A549 treated with DMSO at 1 μM for 4 hours (cell line): ENCODE measurements around the gene RTN1. TPM values are rescaled to one million over a fixed set of nuclear protein-coding genes. Genes with fewer than 3 reads are reported as not detected.

Experiments
- total RNA-seq: library from RNA; stranded (reverse); fragments of 200-300 nt; extraction: Qiagen RNA extraction; gene quantifications from 5 replicates; pipeline ENCODE4 v1.2.3, GENCODE V29; 2022; ENCODE audit warnings: low read depth

The RTN1 gene, protein sequence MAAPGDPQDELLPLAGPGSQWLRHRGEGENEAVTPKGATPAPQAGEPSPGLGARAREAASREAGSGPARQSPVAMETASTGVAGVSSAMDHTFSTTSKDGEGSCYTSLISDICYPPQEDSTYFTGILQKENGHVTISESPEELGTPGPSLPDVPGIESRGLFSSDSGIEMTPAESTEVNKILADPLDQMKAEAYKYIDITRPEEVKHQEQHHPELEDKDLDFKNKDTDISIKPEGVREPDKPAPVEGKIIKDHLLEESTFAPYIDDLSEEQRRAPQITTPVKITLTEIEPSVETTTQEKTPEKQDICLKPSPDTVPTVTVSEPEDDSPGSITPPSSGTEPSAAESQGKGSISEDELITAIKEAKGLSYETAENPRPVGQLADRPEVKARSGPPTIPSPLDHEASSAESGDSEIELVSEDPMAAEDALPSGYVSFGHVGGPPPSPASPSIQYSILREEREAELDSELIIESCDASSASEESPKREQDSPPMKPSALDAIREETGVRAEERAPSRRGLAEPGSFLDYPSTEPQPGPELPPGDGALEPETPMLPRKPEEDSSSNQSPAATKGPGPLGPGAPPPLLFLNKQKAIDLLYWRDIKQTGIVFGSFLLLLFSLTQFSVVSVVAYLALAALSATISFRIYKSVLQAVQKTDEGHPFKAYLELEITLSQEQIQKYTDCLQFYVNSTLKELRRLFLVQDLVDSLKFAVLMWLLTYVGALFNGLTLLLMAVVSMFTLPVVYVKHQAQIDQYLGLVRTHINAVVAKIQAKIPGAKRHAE
- total RNA-seq: not detected in 5 replicates

DNA sequence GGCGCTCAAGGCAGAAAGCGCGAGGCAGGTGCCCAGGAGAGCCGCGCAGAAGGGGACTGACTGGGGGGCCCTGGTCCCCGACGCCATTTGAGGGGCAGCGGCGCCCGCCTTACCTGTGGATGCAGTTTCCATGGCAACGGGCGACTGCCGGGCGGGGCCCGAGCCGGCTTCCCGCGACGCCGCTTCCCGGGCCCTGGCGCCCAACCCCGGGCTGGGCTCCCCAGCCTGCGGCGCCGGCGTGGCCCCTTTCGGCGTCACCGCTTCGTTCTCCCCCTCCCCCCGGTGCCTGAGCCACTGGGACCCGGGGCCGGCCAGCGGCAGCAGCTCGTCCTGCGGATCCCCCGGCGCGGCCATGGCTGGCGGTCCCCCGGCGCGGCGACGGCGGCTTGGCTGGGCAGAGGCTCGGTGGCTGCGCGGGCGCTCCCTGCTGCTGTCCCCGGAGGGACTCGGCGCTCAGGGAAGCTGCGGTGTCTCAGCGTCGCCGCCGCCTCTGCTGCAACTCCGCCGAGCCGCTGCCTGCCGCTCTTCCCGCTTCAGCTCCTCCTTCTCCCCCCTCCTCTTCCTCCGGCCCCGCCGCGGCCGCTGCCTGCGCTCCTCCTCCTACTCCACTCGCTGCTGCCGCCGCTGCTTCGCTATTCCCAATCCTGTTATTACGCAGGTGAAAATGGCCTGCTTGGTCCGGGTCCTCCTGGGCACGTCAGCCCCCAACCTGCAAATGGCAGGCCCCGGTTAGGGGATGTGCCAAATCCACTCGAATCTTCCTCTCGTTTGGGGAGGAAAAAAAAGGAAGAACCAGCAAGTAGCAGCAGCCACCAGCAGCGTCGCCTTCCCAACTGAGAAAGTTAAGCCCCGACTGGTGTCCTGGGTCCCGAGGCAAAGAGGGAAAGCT, at the start of gene RTN1:
Gene RTN1, minus strand, starts transcription at position 500 of the 889 bp plus-strand sequence. Its CDS starts 146 bp downstream, at position 354.

DNA sequence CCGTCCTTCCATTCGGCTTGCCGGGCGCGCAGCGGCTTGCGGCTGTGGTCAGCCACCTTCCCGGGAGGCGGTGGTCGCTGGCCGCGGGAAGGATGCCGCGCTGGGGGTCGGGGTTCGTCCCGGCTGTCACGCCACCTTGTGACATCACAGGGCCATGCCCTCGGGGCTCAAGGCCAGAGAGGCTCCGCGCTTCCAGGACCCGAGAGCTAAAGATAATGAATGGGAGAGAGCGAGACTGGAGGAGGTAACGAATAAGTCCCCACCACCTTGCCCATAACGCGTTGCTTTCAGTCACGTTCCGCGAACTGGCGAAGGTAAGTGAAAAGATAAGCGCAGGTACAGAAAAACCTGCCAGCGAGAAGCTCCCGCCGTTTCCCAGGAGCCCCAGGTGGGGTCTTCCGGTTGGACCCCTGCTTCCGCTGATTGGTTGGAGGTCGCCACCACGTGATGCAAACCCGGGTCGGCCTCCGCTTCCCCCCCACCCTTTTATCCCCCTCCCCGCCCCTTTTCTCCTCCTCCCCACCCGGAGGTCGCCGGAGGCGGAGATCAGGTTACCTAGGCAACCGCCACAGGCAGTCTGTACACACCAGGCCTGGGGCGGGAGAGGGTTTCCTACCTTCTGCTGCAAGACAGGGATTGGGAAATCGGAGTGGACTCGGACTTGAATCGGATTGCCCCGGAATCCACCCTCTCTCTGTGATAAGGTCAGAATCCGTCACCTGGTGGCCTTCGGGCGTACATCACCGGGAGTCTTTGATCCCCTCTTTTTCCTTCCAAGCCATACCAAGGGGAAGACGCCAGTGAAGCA, 49.2 kb upstream of the RTN1 start, which contains the start of gene LRRC9:
Gene LRRC9, plus strand, starts transcription at position 575 of the 808 bp plus-strand sequence.

DNA sequence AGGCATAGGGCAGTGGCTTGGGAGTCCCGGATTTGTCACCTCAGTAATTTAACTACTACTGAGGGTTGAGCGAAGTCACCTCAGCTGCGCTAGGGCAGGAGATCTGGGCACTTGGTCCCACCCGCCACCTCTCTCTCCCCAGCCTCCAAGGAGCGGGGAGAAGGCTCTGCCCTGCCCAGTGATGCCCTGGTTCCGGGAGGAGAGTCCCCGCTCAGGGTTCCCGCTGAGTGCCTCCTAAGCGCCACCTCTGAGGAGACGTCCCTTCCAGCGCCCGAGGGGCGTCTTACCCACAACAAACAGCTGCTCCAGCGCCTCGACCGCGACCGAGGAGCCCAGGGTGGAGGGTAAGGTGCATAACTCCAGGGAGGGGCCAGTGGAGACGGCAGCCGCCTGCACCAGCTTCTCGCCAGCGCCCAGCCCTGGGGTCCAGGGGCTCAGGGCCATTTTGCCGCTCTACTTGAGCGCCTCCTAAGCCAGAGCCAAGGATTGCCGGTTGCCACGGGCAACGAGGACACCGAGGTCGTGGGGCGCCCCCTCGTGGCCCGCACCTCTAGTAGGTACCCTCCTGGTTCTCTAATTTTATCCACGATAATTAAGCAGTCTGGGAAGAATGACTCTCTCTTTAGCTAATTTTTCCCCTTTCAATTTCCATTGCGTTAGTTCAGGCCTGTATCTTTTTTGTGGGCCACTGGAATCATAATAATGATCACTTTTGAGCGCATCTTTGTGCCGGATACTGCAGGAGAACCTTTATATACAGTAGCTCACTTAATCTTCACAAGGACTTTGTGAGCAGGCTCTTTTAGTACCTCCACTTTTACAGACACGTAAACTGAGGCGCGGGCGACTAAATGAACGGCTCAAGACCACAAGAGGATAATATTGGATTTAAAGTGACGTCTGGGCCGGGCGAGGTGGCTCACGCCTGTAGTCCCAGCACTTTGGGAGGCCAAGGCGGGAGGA, 294.0 kb downstream of the RTN1 start, which contains the start of gene CCDC175:
Gene CCDC175, minus strand, starts transcription at position 481 of the 963 bp plus-strand sequence. Its CDS starts 37 bp downstream, at position 444.

Other genes starting within 250 kb of the RTN1 start
- gene LRRC9, start 49.4 kb upstream of the RTN1 start, total RNA-seq: not detected in 5 replicates
- gene PCNX4, start 221.1 kb upstream of the RTN1 start, total RNA-seq: 29.8 to 36.3 TPM (median 30.9 TPM) in 5 replicates